Activated naive CD4-positive, alpha-beta T cell treated with anti-CD3 and anti-CD28 coated beads, Interleukin-2, amount 50 U/mL, for 72 hours (primary cell): ENCODE results near the gene AFAP1L2. TPM values are rescaled to one million over a fixed set of nuclear protein-coding genes. Genes with fewer than 3 reads are reported as not detected.

Experiments used
- ATAC-seq, 2 donors: fragments of 150-1000 bp; cut with Tn5 transposase; 2 replicates each; pipeline ENCODE4 v1.10.0; 2021; ENCODE audit warnings: mild to moderate bottlenecking in 2 of 2, moderate library complexity in 2 of 2
- DNase-seq, 2 donors: peaks; one replicate each; pipeline ENCODE4 v3.0.0; 2021 to 2022; ENCODE audit warnings: low spot score in 2 of 2
- H3K27ac Mint-ChIP-seq, 2 donors: one replicate each; pipeline ENCODE4 v1.8.0; 2022; ENCODE audit warnings: mild to moderate bottlenecking in 2 of 2, mixed read lengths in 2 of 2
- H3K36me3 Mint-ChIP-seq, 2 donors: one replicate each; pipeline ENCODE4 v1.8.0; 2022; ENCODE audit warnings: mixed read lengths in 2 of 2
- H3K9me3 Mint-ChIP-seq, 2 donors: one replicate each; pipeline ENCODE4 v1.8.0; 2022; ENCODE audit warnings: mixed read lengths in 2 of 2
- total RNA-seq, 2 donors: library from RNA; stranded (reverse); gene quantifications; one replicate each; pipeline ENCODE4 v1.2.3, GENCODE V29; 2022

Gene AFAP1L2
- total RNA-seq, 2 donors from 2014 or later, result 0.98 to 2.7 TPM

GRCh38 chr10:114246679-114247305 is 157.5 kb downstream of the AFAP1L2 start:
- Mint-ChIP-seq H3K9me3 (no peaks in the 10 kb centered on the region), H3K36me3 (no peaks in the 10 kb centered on the region), H3K27ac (no peak overlapping the region)
- DNase-seq (no peak), ATAC-seq (no peak)

- Mint-ChIP-seq H3K36me3 (no peaks in the 10 kb centered on the region), H3K27ac (no peak overlapping the region), H3K9me3 (no peaks in the 10 kb centered on the region)
- no peak for ATAC-seq
- no peak for DNase-seq
These were observed 159.0 kb downstream of the AFAP1L2 start for GRCh38 chr10:114245121-114245791.

Other genes starting within 250 kb of the AFAP1L2 start
- gene CCDC186, start 230.3 kb downstream of the AFAP1L2 start, total RNA-seq, result 10 to 100 TPM in 1 of 2 donors, 1 to 10 TPM in 1; 9.0 to 25.3 TPM
- under 1 TPM; 0.20 to 0.31 TPM for gene TDRD1, start 225.1 kb downstream of the AFAP1L2 start, total RNA-seq
- gene VWA2, start 165.2 kb downstream of the AFAP1L2 start, total RNA-seq, result under 1 TPM in 1 of 2 donors, not detected in 1; 0.08 TPM